ENCODE data around the gene TBX19.

DNA sequence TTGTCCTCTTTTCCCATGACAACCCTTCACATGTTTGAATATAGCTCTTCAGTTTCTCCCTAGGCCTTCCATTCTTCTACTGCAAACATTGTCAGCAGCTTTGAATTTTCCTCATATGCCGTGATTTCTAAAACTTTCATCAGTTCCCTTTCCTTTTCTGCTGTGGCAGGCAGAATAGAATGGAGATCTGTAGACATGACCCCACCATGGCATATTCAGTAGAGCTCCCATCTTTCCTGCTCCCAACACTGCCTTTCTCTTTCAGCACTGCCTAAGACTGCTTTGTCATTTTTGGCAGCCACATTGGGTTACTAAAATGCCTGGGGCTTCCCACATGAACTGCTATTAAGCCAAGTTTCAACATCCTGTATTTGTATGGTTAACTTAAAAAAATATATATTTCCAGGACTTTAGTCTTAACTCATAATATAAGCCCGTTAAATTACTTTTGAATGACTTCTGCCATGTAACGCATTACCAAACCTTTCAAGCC lies 60.9 kb downstream of the TBX19 start:
- TF ChIP-seq POLR2A (IDR thresholded peaks at IDR 0.05): no peak
- TF ChIP-seq, protein P1, sequence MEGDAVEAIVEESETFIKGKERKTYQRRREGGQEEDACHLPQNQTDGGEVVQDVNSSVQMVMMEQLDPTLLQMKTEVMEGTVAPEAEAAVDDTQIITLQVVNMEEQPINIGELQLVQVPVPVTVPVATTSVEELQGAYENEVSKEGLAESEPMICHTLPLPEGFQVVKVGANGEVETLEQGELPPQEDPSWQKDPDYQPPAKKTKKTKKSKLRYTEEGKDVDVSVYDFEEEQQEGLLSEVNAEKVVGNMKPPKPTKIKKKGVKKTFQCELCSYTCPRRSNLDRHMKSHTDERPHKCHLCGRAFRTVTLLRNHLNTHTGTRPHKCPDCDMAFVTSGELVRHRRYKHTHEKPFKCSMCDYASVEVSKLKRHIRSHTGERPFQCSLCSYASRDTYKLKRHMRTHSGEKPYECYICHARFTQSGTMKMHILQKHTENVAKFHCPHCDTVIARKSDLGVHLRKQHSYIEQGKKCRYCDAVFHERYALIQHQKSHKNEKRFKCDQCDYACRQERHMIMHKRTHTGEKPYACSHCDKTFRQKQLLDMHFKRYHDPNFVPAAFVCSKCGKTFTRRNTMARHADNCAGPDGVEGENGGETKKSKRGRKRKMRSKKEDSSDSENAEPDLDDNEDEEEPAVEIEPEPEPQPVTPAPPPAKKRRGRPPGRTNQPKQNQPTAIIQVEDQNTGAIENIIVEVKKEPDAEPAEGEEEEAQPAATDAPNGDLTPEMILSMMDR (IDR thresholded peaks at IDR 0.05): no peak
- no peak for TF ChIP-seq POLR2AphosphoS5 (IDR thresholded peaks at IDR 0.05)
